MCF 10A (cell line): ENCODE measurements around the gene PTGER4. TPM values are rescaled to one million over a fixed set of nuclear protein-coding genes. Genes with fewer than 3 reads are reported as not detected.

Experiments
- BruUV-seq: library from RNA; stranded (reverse); fragments of 400-500 nt; replicated peaks from 2 replicates; lab custom pipeline; 2021; lab: Mats Ljungman, UMichigan
- CTCF ChIA-PET: fragments of 300-600 bp; sonication (Branson Sonifier 250); formaldehyde crosslinking; extraction: SDS; loops from one replicate; lab custom pipeline; 2021; ENCODE audit warnings: antibody characterized with exemption, inconsistent platforms; lab: Yijun Ruan, JAX
- POLR2A ChIA-PET: fragments of 300-600, 350-650 bp; sonication (Branson Sonifier 250); formaldehyde crosslinking; extraction: SDS; loops from one replicate; lab custom pipeline; 2020; ENCODE audit warnings: antibody characterized with exemption, inconsistent platforms; lab: Yijun Ruan, JAX
- DNase-seq: peaks from one replicate; pipeline ENCODE4 v3.0.0-alpha.2; 2018; ENCODE audit not compliant: unreplicated experiment
- H3K27ac Mint-ChIP-seq: one replicate; pipeline ENCODE4 v1.8.0; 2022; ENCODE audit warnings: mild to moderate bottlenecking, low read depth, mixed read lengths; ENCODE audit not compliant: unreplicated experiment
- H3K27me3 Mint-ChIP-seq: one replicate; pipeline ENCODE4 v1.8.0; 2022; ENCODE audit warnings: mixed read lengths; ENCODE audit not compliant: insufficient read depth, unreplicated experiment
- H3K36me3 Mint-ChIP-seq: one replicate; pipeline ENCODE4 v1.8.0; 2022; ENCODE audit warnings: mild to moderate bottlenecking, moderate library complexity, mixed read lengths; ENCODE audit not compliant: insufficient read depth, unreplicated experiment
- H3K4me1 Mint-ChIP-seq: one replicate; pipeline ENCODE4 v1.8.0; 2022; ENCODE audit warnings: mixed read lengths; ENCODE audit not compliant: insufficient read depth, unreplicated experiment
- H3K4me3 Mint-ChIP-seq: one replicate; pipeline ENCODE4 v1.8.0; 2022; ENCODE audit warnings: mild to moderate bottlenecking, moderate library complexity, mixed read lengths; ENCODE audit not compliant: unreplicated experiment
- H3K9me3 Mint-ChIP-seq: one replicate; pipeline ENCODE4 v1.8.0; 2022; ENCODE audit warnings: mixed read lengths; ENCODE audit not compliant: unreplicated experiment
- intact Hi-C: fragments of 100-400 bp; cut with micrococcal nuclease; formaldehyde crosslinking; loops from 2 replicates; pipeline ENCODE4 v1.14.1; 2022
- total RNA-seq: library from RNA; stranded (reverse); gene quantifications from 2 replicates; pipeline ENCODE4 v1.2.3, GENCODE V29; 2022
- TF ChIP-seq, protein P1 (sequence below): fragments of 200-600 bp; IDR thresholded peaks from one replicate; pipeline ENCODE4 v1.8.0; 2022; ENCODE audit warnings: antibody characterized with exemption, mild to moderate bottlenecking; ENCODE audit not compliant: unreplicated experiment

Gene PTGER4
- total RNA-seq, 1 experiment from 2014 or later, result 2.5 TPM

DNA sequence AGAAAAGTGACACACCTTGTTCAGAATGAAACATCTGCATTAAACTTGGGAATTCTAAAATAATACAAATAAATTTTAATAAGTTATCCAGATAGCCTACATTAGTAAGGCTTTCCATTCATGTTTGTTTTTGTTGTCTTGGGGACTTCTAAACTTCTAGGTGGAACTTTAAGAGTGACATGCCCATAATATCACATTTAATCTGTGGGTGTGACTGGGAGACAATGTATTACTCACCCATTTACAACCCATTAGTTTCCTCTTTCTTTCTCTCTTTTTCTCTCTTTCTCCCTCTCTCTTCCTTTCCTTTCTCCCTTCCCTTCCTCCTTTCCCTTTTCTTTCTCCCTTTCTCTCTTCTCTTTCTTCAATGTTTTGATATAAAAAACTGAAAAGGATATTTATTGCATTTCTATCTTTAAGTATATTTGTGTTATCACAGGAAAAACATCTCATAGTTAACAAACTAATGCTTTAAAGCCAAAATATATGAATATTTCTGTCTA is 12.5 kb upstream of the PTGER4 start:
- no peaks in the 10 kb centered on the region for H3K27me3 Mint-ChIP-seq
- ChIA-PET CTCF (interaction anchor here (1.1 kb wide), 1 partner anchor 953 kb away, joined by 3 read pairs; no protein-coding TSS in a partner anchor), POLR2A (no interaction called here)
- DNase-seq, result no peak
- no peaks in the 10 kb centered on the region for H3K9me3 Mint-ChIP-seq
- no peak overlapping the region for H3K4me3 Mint-ChIP-seq
- H3K27ac Mint-ChIP-seq, result peak overlapping the region; percentile 8
- H3K36me3 Mint-ChIP-seq, result peaks cover 5% of the 10 kb centered on the region
- H3K4me1 Mint-ChIP-seq, result peaks cover 6% of the 10 kb centered on the region
- intact Hi-C loops, result no loop called here
- TF ChIP-seq, protein P1, sequence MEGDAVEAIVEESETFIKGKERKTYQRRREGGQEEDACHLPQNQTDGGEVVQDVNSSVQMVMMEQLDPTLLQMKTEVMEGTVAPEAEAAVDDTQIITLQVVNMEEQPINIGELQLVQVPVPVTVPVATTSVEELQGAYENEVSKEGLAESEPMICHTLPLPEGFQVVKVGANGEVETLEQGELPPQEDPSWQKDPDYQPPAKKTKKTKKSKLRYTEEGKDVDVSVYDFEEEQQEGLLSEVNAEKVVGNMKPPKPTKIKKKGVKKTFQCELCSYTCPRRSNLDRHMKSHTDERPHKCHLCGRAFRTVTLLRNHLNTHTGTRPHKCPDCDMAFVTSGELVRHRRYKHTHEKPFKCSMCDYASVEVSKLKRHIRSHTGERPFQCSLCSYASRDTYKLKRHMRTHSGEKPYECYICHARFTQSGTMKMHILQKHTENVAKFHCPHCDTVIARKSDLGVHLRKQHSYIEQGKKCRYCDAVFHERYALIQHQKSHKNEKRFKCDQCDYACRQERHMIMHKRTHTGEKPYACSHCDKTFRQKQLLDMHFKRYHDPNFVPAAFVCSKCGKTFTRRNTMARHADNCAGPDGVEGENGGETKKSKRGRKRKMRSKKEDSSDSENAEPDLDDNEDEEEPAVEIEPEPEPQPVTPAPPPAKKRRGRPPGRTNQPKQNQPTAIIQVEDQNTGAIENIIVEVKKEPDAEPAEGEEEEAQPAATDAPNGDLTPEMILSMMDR, result no peak
- BruUV-seq, result no TSS peak

GRCh38 chr5:40669606-40670390 is 9.9 kb upstream of the PTGER4 start:
- no peak for DNase-seq
- Mint-ChIP-seq H3K27me3 (no peaks in the 10 kb centered on the region), H3K9me3 (no peaks in the 10 kb centered on the region), H3K36me3 (peaks cover 5% of the 10 kb centered on the region), H3K4me3 (no peak overlapping the region), H3K27ac (no peak overlapping the region), H3K4me1 (peaks cover 16% of the 10 kb centered on the region)
- CTCF ChIA-PET, result interaction anchor here (1.3 kb wide), 1 partner anchor 17 kb away, joined by 5 read pairs; no protein-coding TSS in a partner anchor
- TF ChIP-seq, protein P1, result no peak
- POLR2A ChIA-PET, result interaction anchor here (0.6 to 1.4 kb wide), 2 partner anchors 18 to 907 kb away, joined by 3 read pairs; no protein-coding TSS in a partner anchor
- no TSS peak for BruUV-seq
- intact Hi-C loops, result no loop called here

- Mint-ChIP-seq H3K27me3 (no peaks in the 10 kb centered on the region), H3K4me3 (no peak overlapping the region), H3K4me1 (peaks cover 24% of the 10 kb centered on the region), H3K27ac (no peak overlapping the region), H3K36me3 (no peaks in the 10 kb centered on the region), H3K9me3 (no peaks in the 10 kb centered on the region)
- DNase-seq, result no peak
- TF ChIP-seq, protein P1, result no peak
- intact Hi-C loops, result no loop called here
- ChIA-PET CTCF (no interaction called here), POLR2A (no interaction called here)
- no TSS peak for BruUV-seq
These were observed 7.3 kb upstream of the PTGER4 start for GRCh38 chr5:40672425-40672824.

GRCh38 chr5:40674661-40675235 is 5.0 kb upstream of the PTGER4 start:
- ChIA-PET CTCF (interaction anchor here (2.1 kb wide), 1 partner anchor 726 kb away, joined by 8 read pairs; no protein-coding TSS in a partner anchor), POLR2A (interaction anchor here (1.3 kb wide), 1 partner anchor 16 kb away, joined by 3 read pairs; no protein-coding TSS in a partner anchor)
- intact Hi-C loops, result loop anchor here (5.0 kb wide), 3 partner anchors 72 to 262 kb away; no protein-coding TSS in a partner anchor
- Mint-ChIP-seq H3K4me1 (peaks cover 33% of the 10 kb centered on the region), H3K9me3 (no peaks in the 10 kb centered on the region), H3K4me3 (no peak overlapping the region), H3K27me3 (no peaks in the 10 kb centered on the region), H3K36me3 (no peaks in the 10 kb centered on the region), H3K27ac (no peak overlapping the region)
- no TSS peak for BruUV-seq
- TF ChIP-seq, protein P1, result no peak
- peak; percentile 83 for DNase-seq
